SK-N-SH (cell line): Measurements from ENCODE around the gene SLC6A17. TPM values are rescaled to one million over a fixed set of nuclear protein-coding genes. Genes with fewer than 3 reads are reported as not detected.
A peak's percentile ranks its signal among the peaks of the same experiment; 100 is the strongest.

Source experiments
- CTCF ChIA-PET: fragments of 300-600, 350-600 bp; formaldehyde crosslinking; extraction: SDS; loops from one replicate; lab custom pipeline; 2021; lab: Yijun Ruan, JAX
- POLR2A ChIA-PET: fragments of 350-600 bp; sonication (Branson Sonifier 250); formaldehyde crosslinking; extraction: SDS; loops from one replicate; lab custom pipeline; 2020; ENCODE audit warnings: antibody characterized with exemption, inconsistent platforms; lab: Yijun Ruan, JAX
- DNase-seq: peaks from one replicate; pipeline ENCODE4 v3.0.0; 2012
- H2AFZ ChIP-seq: fragments of 200-600 bp; sonication (generic); 2 replicates; pipeline ENCODE4 v1.8.1; 2016; ENCODE audit warnings: antibody characterized with exemption, mild to moderate bottlenecking, low read depth
- H3F3A ChIP-seq: fragments of 200-600 bp; sonication (generic); replicated peaks from 2 replicates; pipeline ENCODE3; 2016; ENCODE audit warnings: antibody characterized with exemption, mild to moderate bottlenecking; ENCODE audit not compliant: insufficient read depth
- H3K27ac ChIP-seq, 2 experiments: fragments of 200-500 bp in 1 of 2; fragments of 200-600 bp in 1 of 2; sonication (Bioruptor generic) in 1 of 2; sonication (generic), shearing (Covaris generic) in 1 of 2; 2 replicates each; pipeline versions ENCODE4 v1.5.1 to v1.6.1; 2014 to 2016; ENCODE audit warnings: low read depth in 2 of 2, inconsistent platforms in 1 of 2, low read length in 1 of 2, mild to moderate bottlenecking in 1 of 2, mixed read lengths in 1 of 2
- H3K27me3 ChIP-seq: fragments of 200-600 bp; sonication (generic), shearing (Covaris generic); 2 replicates; pipeline ENCODE4 v1.6.1; 2016; ENCODE audit warnings: mixed run types; ENCODE audit not compliant: insufficient read depth
- H3K36me3 ChIP-seq, 2 experiments: fragments of 200-500 bp in 1 of 2; fragments of 200-600 bp in 1 of 2; sonication (Bioruptor generic) in 1 of 2; sonication (generic) in 1 of 2; replicated peaks in 1 of 2; 2 replicates each; pipeline versions ENCODE3 to v1.5.1; 2014 to 2016; ENCODE audit warnings: low read length in 1 of 2, mild to moderate bottlenecking in 1 of 2; ENCODE audit not compliant: insufficient read depth in 2 of 2, control insufficient read depth in 1 of 2
- H3K4me1 ChIP-seq, 2 experiments: fragments of 200-500 bp in 1 of 2; fragments of 200-600 bp in 1 of 2; sonication (Bioruptor generic) in 1 of 2; sonication (generic), shearing (Covaris generic) in 1 of 2; 2 replicates each; pipeline versions ENCODE4 v1.5.1 to v1.6.1; 2014 to 2016; ENCODE audit warnings: low read depth in 1 of 2, low read length in 1 of 2, mixed run types in 1 of 2; ENCODE audit not compliant: insufficient read depth in 2 of 2, control insufficient read depth in 1 of 2
- H3K4me2 ChIP-seq: fragments of 200-600 bp; sonication (generic), shearing (Covaris generic); 2 replicates; pipeline ENCODE4 v1.6.1; 2017; ENCODE audit warnings: mixed run types
- H3K4me3 ChIP-seq, 2 experiments: fragments of 200-500 bp in 1 of 2; fragments of 200-600 bp in 1 of 2; sonication (Bioruptor generic) in 1 of 2; sonication (generic), shearing (Covaris generic) in 1 of 2; 2 replicates each; pipeline versions ENCODE4 v1.5.1 to v1.8.1; 2014 to 2016; ENCODE audit warnings: low read depth in 2 of 2, inconsistent platforms in 1 of 2, low read length in 1 of 2, mild to moderate bottlenecking in 1 of 2, mixed read lengths in 1 of 2, moderate library complexity in 1 of 2
- H3K79me2 ChIP-seq: fragments of 200-600 bp; sonication (generic); 2 replicates; pipeline ENCODE4 v1.8.1; 2017; ENCODE audit warnings: mild to moderate bottlenecking; ENCODE audit not compliant: insufficient read depth
- H3K9ac ChIP-seq: fragments of 200-600 bp; sonication (generic); 2 replicates; pipeline ENCODE4 v1.6.1; 2017; ENCODE audit warnings: mixed run types
- H3K9me2 ChIP-seq: fragments of 200-600 bp; sonication (generic); 2 replicates; pipeline ENCODE4 v1.6.1; 2017; ENCODE audit warnings: mixed run types
- H3K9me3 ChIP-seq: fragments of 200-600 bp; sonication (generic); 2 replicates; pipeline ENCODE4 v1.6.1; 2017; ENCODE audit warnings: mixed run types, mild to moderate bottlenecking, moderate library complexity
- H4K20me1 ChIP-seq: fragments of 200-600 bp; sonication (generic); 2 replicates; pipeline ENCODE4 v1.6.1; 2017; ENCODE audit warnings: mild to moderate bottlenecking, mixed run types; ENCODE audit not compliant: insufficient read depth
- CHD2 ChIP-seq: fragments of 150-350 bp; IDR thresholded peaks from 2 replicates; pipeline ENCODE4 v1.6.1; 2018; ENCODE audit warnings: low read length; ENCODE audit not compliant: partially characterized antibody
- CTCF ChIP-seq: fragments of 200-600 bp; sonication (generic); IDR thresholded peaks from 2 replicates; pipeline ENCODE4 v1.6.1; 2017; ENCODE audit warnings: antibody characterized with exemption, mild to moderate bottlenecking, moderate library complexity
- ELF1 ChIP-seq: IDR thresholded peaks from 2 replicates; pipeline ENCODE4 v1.4.0; 2012
- EP300 ChIP-seq, 2 experiments: IDR thresholded peaks; 2 replicates each; pipeline versions ENCODE4 v1.4.0 to v1.6.1; 2012; ENCODE audit warnings: borderline replicate concordance in 1 of 2, low read depth in 1 of 2, low read length in 1 of 2
- FOXJ3 ChIP-seq: sonication (generic); formaldehyde crosslinking; IDR thresholded peaks from 2 replicates; pipeline ENCODE4 v1.5.1; 2020; ENCODE audit warnings: mild to moderate bottlenecking, missing genetic modification reagents
- FOXM1 ChIP-seq: IDR thresholded peaks from 2 replicates; pipeline ENCODE4 v1.4.0; 2012; ENCODE audit warnings: low read depth, mild to moderate bottlenecking
- GATA2 ChIP-seq: sonication (generic); formaldehyde crosslinking; IDR thresholded peaks from 2 replicates; pipeline ENCODE4 v1.5.0; 2020; ENCODE audit warnings: mild to moderate bottlenecking, missing genetic modification reagents
- MXI1 ChIP-seq: IDR thresholded peaks from 2 replicates; pipeline ENCODE4 v1.6.1; 2012; ENCODE audit warnings: mild to moderate bottlenecking, low read depth, low read length, improper control_type of control experiment
- NFIC ChIP-seq: IDR thresholded peaks from 2 replicates; pipeline ENCODE4 v1.4.0; 2012; ENCODE audit warnings: borderline replicate concordance
- NRF1 ChIP-seq: IDR thresholded peaks from 2 replicates; pipeline ENCODE4 v1.6.1; 2012; ENCODE audit warnings: low read depth, mild to moderate bottlenecking, low read length
- RCOR1 ChIP-seq: fragments of 150-350 bp; IDR thresholded peaks from 2 replicates; pipeline ENCODE4 v1.6.1; 2017; ENCODE audit warnings: antibody characterized with exemption, low read length
- REST ChIP-seq: IDR thresholded peaks from 2 replicates; pipeline ENCODE4 v1.6.1; 2012; ENCODE audit warnings: mild to moderate bottlenecking, low read depth, low read length, moderate library complexity
- SIN3A ChIP-seq: IDR thresholded peaks from 2 replicates; pipeline ENCODE4 v1.6.1; 2012; ENCODE audit warnings: low read depth, mild to moderate bottlenecking, low read length, moderate library complexity, borderline replicate concordance
- TCF12 ChIP-seq: IDR thresholded peaks from 2 replicates; pipeline ENCODE4 v1.4.0; 2012
- WGBS: methylation state at CpG from one replicate; pipeline ENCODE4 v1.1.6; 2017; ENCODE audit warnings: low lambda C conversion rate; 5-methylcytosine and 5-hydroxymethylcytosine counted together
- polyA plus RNA-seq, 3 experiments: library from polyadenylated mRNA; depleted of rRNA; stranded (reverse); fragments of >200 nt; gene quantifications; 2 replicates each; pipeline ENCODE4 v1.2.3, GENCODE V29; 2012

The SLC6A17 gene
- polyA plus RNA-seq, 1 of the 3 experiments (the other 2 are of a cell fraction) = 0.67 TPM

GRCh38 chr1:110174961-110175360 is 24.7 kb downstream of the SLC6A17 start:
- Histone ChIP-seq H3K79me2 (no peaks in the 10 kb centered on the region), H4K20me1 (no peaks in the 10 kb centered on the region), H2AFZ (no peak overlapping the region), H3K9me2 (no peaks in the 10 kb centered on the region)
- TF ChIP-seq GATA2 (CRISPR knock-in tag) (no peak), FOXM1 (no peak), MXI1 (no peak), RCOR1 (no peak), NRF1 (no peak), CTCF (no peak), REST (no peak), CHD2 (no peak)
- TF ChIP-seq, all 33 proteins: peak for 0
- no peak for DNase-seq
- Histone ChIP-seq H3K9me3 (no peaks in the 10 kb centered on the region), H3K36me3 (no peaks in the 10 kb centered on the region), H3K27ac (no peak overlapping the region), H3K4me2 (no peak overlapping the region), H3K27me3 (no peaks in the 10 kb centered on the region), H3F3A (no peaks in the 10 kb centered on the region), H3K4me3 (no peak overlapping the region), H3K9ac (no peak overlapping the region), H3K4me1 (peaks cover 0 to 72% of the 10 kb centered on the region in 2 experiments; a peak in 2 of 4 replicates)
- WGBS = 36% methylated on average over 1 of the region's 2 CpGs
- CTCF ChIA-PET = interaction anchor here (0.7 to 4.3 kb wide), 14 partner anchors 11 to 286 kb away, joined by 3 to 26 read pairs (median 6); partner anchors contain the start of genes AHCYL1 and RBM15
- POLR2A ChIA-PET = no interaction called here

GRCh38 chr1:110176299-110176956 is 26.1 kb downstream of the SLC6A17 start:
- Histone ChIP-seq H3K4me2 (no peak overlapping the region), H3K4me3 (no peak overlapping the region), H4K20me1 (no peaks in the 10 kb centered on the region), H3K9ac (no peak overlapping the region), H3K4me1 (peaks cover 0 to 62% of the 10 kb centered on the region in 2 experiments; a peak in 2 of 4 replicates), H3F3A (no peaks in the 10 kb centered on the region), H3K36me3 (no peaks in the 10 kb centered on the region), H3K9me3 (no peaks in the 10 kb centered on the region), H3K27ac (peak overlapping the region in 1 of 2 experiments; percentile 92; a peak in 2 of 4 replicates), H2AFZ (no peak overlapping the region), H3K27me3 (no peaks in the 10 kb centered on the region), H3K79me2 (no peaks in the 10 kb centered on the region), H3K9me2 (no peaks in the 10 kb centered on the region)
- ChIA-PET CTCF (interaction anchor here (0.7 to 4.3 kb wide), 17 partner anchors 10 to 319 kb away, joined by 3 to 26 read pairs (median 5); partner anchors contain the start of gene RBM15), POLR2A (interaction anchor here (0.8 to 1.3 kb wide), 3 partner anchors 11 to 44 kb away, joined by 3 to 5 read pairs (median 3); no protein-coding TSS in a partner anchor)
- WGBS = 49% methylated on average over 6 of the region's 9 CpGs
- DNase-seq = peak; percentile 86
- peak; percentile 79 for TF ChIP-seq MXI1
- TF ChIP-seq SIN3A = no peak
- TF ChIP-seq CHD2 = peak; percentile 72
- peak; percentile 93 for TF ChIP-seq NFIC
- no peak for TF ChIP-seq ELF1
- TF ChIP-seq EP300 (IDR thresholded peaks at IDR 0.05; ENCODE audit: borderline replicate concordance in 1 of 2, low read depth in 1 of 2, low read length in 1 of 2) = peak in 1 of 2 experiments; percentile 90; a peak in 2 of 4 replicates
- peak; percentile 89 for TF ChIP-seq RCOR1
- TF ChIP-seq FOXJ3 = peak; percentile 95
- peak; percentile 71 for TF ChIP-seq TCF12
- TF ChIP-seq, all 33 proteins: peak for 7
